A549 (cell line): ENCODE data around the gene ADORA1. TPM values are rescaled to one million over a fixed set of nuclear protein-coding genes. Genes with fewer than 3 reads are reported as not detected.

Source experiments
- ATAC-seq, 2 experiments: fragments of 200-7000 bp in 1 of 2; fragments of >200 bp in 1 of 2; cut with Nextera tagmentation in 1 of 2; cut with Tn5 transposase in 1 of 2; 3 replicates each; pipeline versions ENCODE4 v1.8.0 to v1.9.1; 2018 to 2020; ENCODE audit warnings: mild to moderate bottlenecking in 1 of 2, moderate library complexity in 1 of 2
- CTCF ChIA-PET: fragments of 300-600 bp; sonication (Branson Sonifier 250); formaldehyde crosslinking; extraction: SDS; loops from one replicate; lab custom pipeline; 2021; ENCODE audit warnings: antibody characterized with exemption, inconsistent platforms; lab: Yijun Ruan, JAX
- POLR2A ChIA-PET: fragments of 350-600 bp; formaldehyde crosslinking; extraction: SDS; loops from one replicate; lab custom pipeline; 2021; ENCODE audit warnings: antibody characterized with exemption, inconsistent platforms; lab: Yijun Ruan, JAX
- DNase-seq, 2 experiments: peaks; one replicate each; pipeline versions ENCODE4 v3.0.0 to v3.0.0-alpha.2; 2011 to 2016; ENCODE audit warnings: low read depth in 1 of 2, low spot score in 1 of 2
- FAIRE-seq: peaks from 2 replicates; lab custom pipeline; 2011; peaks lifted over from hg19 to GRCh38; lab: Jason Lieb, UNC
- H3K27ac ChIP-seq, 2 experiments: fragments of >200 bp; sonication (Bioruptor Twin); formaldehyde crosslinking; 3 replicates each; pipeline ENCODE4 v1.5.1; 2016 to 2017
- H3K4me1 ChIP-seq: fragments of >200 bp; sonication (Bioruptor Twin); formaldehyde crosslinking; 3 replicates; pipeline ENCODE4 v1.6.1; 2016
- H3K4me2 ChIP-seq: fragments of >200 bp; sonication (Bioruptor Twin); formaldehyde crosslinking; 3 replicates; pipeline ENCODE4 v1.6.1; 2016
- H3K4me3 ChIP-seq: fragments of >200 bp; sonication (Bioruptor Twin); formaldehyde crosslinking; 3 replicates; pipeline ENCODE4 v1.5.1; 2016
- H3K9me3 ChIP-seq: fragments of >200 bp; sonication (Bioruptor Twin); formaldehyde crosslinking; 3 replicates; pipeline ENCODE4 v1.6.1; 2016
- BHLHE40 ChIP-seq: IDR thresholded peaks from 2 replicates; pipeline ENCODE4 v1.6.1; 2012; ENCODE audit warnings: low read depth, low read length, inconsistent platforms
- CBX2 ChIP-seq: fragments of 200-600 bp; sonication (generic); IDR thresholded peaks from 2 replicates; pipeline ENCODE4 v1.6.1; 2016; ENCODE audit warnings: low read depth, mild to moderate bottlenecking, borderline replicate concordance
- CEBPB ChIP-seq, 2 experiments: fragments of >200 bp in 1 of 2; sonication (Bioruptor Twin) in 1 of 2; formaldehyde crosslinking in 1 of 2; IDR thresholded peaks; 2 replicates each; pipeline ENCODE4 v1.6.1; 2012 to 2016
- CHD2 ChIP-seq: fragments of 150-350 bp; IDR thresholded peaks from 2 replicates; pipeline ENCODE4 v1.6.1; 2014; ENCODE audit warnings: low read length; ENCODE audit not compliant: partially characterized antibody
- E2F6 ChIP-seq: IDR thresholded peaks from 2 replicates; pipeline ENCODE4 v1.6.1; 2012; ENCODE audit warnings: low read depth, borderline replicate concordance
- ELK1 ChIP-seq: fragments of 150-350 bp; IDR thresholded peaks from 2 replicates; pipeline ENCODE4 v1.6.1; 2014; ENCODE audit warnings: low read depth, mild to moderate bottlenecking, low read length
- EP300 ChIP-seq, 2 experiments: fragments of >200 bp; sonication (Bioruptor Twin); formaldehyde crosslinking; IDR thresholded peaks; 2 replicates in 1 of 2; 3 replicates in 1 of 2; pipeline ENCODE4 v1.6.1; 2016 to 2017
- FOSB ChIP-seq: fragments of 250-450 bp; sonication (Bioruptor Pico); IDR thresholded peaks from 2 replicates; pipeline ENCODE4 v1.5.0; 2020; ENCODE audit warnings: mild to moderate bottlenecking, moderate library complexity
- FOSL2 ChIP-seq, 2 experiments: fragments of 450-650 bp in 1 of 2; fragments of >200 bp in 1 of 2; sonication (Bioruptor Twin) in 1 of 2; formaldehyde crosslinking; IDR thresholded peaks; 2 replicates each; pipeline versions ENCODE4 v1.5.0 to v1.6.1; 2016 to 2020; ENCODE audit warnings: mild to moderate bottlenecking in 1 of 2, moderate library complexity in 1 of 2
- HES2 ChIP-seq: fragments of >200 bp; sonication (Bioruptor Twin); formaldehyde crosslinking; IDR thresholded peaks from 2 replicates; pipeline ENCODE4 v1.6.1; 2016
- HEYL ChIP-seq: fragments of 250-450 bp; sonication (Bioruptor Pico); IDR thresholded peaks from 2 replicates; pipeline ENCODE4 v1.8.0; 2021; ENCODE audit warnings: mild to moderate bottlenecking, moderate library complexity
- HOXB5 ChIP-seq: fragments of 250-450 bp; sonication (Bioruptor Pico); IDR thresholded peaks from 2 replicates; pipeline ENCODE4 v1.5.0; 2020; ENCODE audit warnings: mild to moderate bottlenecking, moderate library complexity
- MAZ ChIP-seq: fragments of 150-350 bp; IDR thresholded peaks from 2 replicates; pipeline ENCODE4 v1.6.1; 2014; ENCODE audit warnings: antibody characterized with exemption, low read depth, low read length, borderline replicate concordance
- MYC ChIP-seq: IDR thresholded peaks from 2 replicates; pipeline ENCODE4 v1.6.1; 2012; ENCODE audit warnings: mild to moderate bottlenecking, inconsistent platforms, low read length, improper control_type of control experiment, borderline replicate concordance
- NR3C1 ChIP-seq: fragments of >200 bp; sonication (Bioruptor Twin); formaldehyde crosslinking; IDR thresholded peaks from 3 replicates; pipeline ENCODE4 v1.6.1; 2017
- PBX3 ChIP-seq: IDR thresholded peaks from 2 replicates; pipeline ENCODE4 v1.6.1; 2012
- PHF8 ChIP-seq: fragments of 200-600 bp; sonication (generic); IDR thresholded peaks from 2 replicates; pipeline ENCODE4 v1.6.1; 2016; ENCODE audit warnings: low read depth, mild to moderate bottlenecking, antibody characterized with exemption, moderate library complexity, borderline replicate concordance
- POLR2A ChIP-seq: IDR thresholded peaks from 2 replicates; pipeline ENCODE4 v1.6.1; 2012; ENCODE audit warnings: mild to moderate bottlenecking, low read length
- RAD21 ChIP-seq, 2 experiments: fragments of >200 bp in 1 of 2; sonication (Bioruptor Twin) in 1 of 2; formaldehyde crosslinking in 1 of 2; IDR thresholded peaks in 1 of 2; conservative IDR thresholded peaks in 1 of 2; 2 replicates in 1 of 2; 3 replicates in 1 of 2; pipeline ENCODE4 v1.6.1; 2012 to 2018; ENCODE audit warnings: inconsistent platforms in 1 of 2
- RCOR1 ChIP-seq: fragments of 150-350 bp; IDR thresholded peaks from 2 replicates; pipeline ENCODE4 v1.6.1; 2014; ENCODE audit warnings: antibody characterized with exemption, low read length, low read depth
- REST ChIP-seq: fragments of 200-600 bp; sonication (generic); IDR thresholded peaks from 2 replicates; pipeline ENCODE4 v1.6.1; 2016; ENCODE audit warnings: antibody characterized with exemption, mild to moderate bottlenecking, moderate library complexity
- RFX5 ChIP-seq: fragments of 450-650 bp; IDR thresholded peaks from 2 replicates; pipeline ENCODE4 v1.7.1; 2014; ENCODE audit warnings: antibody characterized with exemption, mild to moderate bottlenecking, moderate library complexity
- RNF2 ChIP-seq: fragments of 200-600 bp; sonication (generic); IDR thresholded peaks from 2 replicates; pipeline ENCODE4 v1.6.1; 2016; ENCODE audit warnings: low read depth, mild to moderate bottlenecking, antibody characterized with exemption, moderate library complexity, borderline replicate concordance
- TP53 ChIP-seq: fragments of 250-450 bp; sonication (Bioruptor Pico); IDR thresholded peaks from 2 replicates; pipeline ENCODE4 v1.5.0; 2021; ENCODE audit warnings: mild to moderate bottlenecking, moderate library complexity
- USF2 ChIP-seq: fragments of 450-650 bp; IDR thresholded peaks from 2 replicates; pipeline ENCODE4 v1.6.1; 2014; ENCODE audit warnings: antibody characterized with exemption
- ZSCAN20 ChIP-seq: fragments of 250-450 bp; sonication (Bioruptor Pico); IDR thresholded peaks from 2 replicates; pipeline ENCODE4 v1.8.0; 2022; ENCODE audit warnings: mild to moderate bottlenecking, moderate library complexity
- WGBS: methylation state at CpG from one replicate; pipeline ENCODE4 v1.1.6; 2017; ENCODE audit errors: missing lambda C conversion rate; 5-methylcytosine and 5-hydroxymethylcytosine counted together
- polyA plus RNA-seq, 4 experiments: library from polyadenylated mRNA; depleted of rRNA in 3 of 4; stranded (reverse); fragments of >200 nt; fragmentation: RNase III in 1 of 4; extraction: RNeasy Plus Mini Kit Qiagen cat#74134 plus additional on column Dnase treatment in 1 of 4; gene quantifications; 2 replicates in 3 of 4; 3 replicates in 1 of 4; pipeline ENCODE4 v1.2.3, GENCODE V29; 2011 to 2017

ADORA1 gene
- polyA plus RNA-seq, 2 of the 4 experiments (the other 2 are of a cell fraction), result 0.48 to 2.4 TPM

GRCh38 chr1:203143641-203144040 lies 16.1 kb downstream of the ADORA1 start:
- no peak for ATAC-seq
- H3K9me3 ChIP-seq, result no peaks in the 10 kb centered on the region
- POLR2A ChIA-PET, result no interaction called here
- no peak for TF ChIP-seq FOSL2 (IDR thresholded peaks at IDR 0.05)
- TF ChIP-seq FOSL2 (CRISPR knock-in tag; IDR thresholded peaks at IDR 0.05), result no peak
- TF ChIP-seq RFX5, result no peak
- TF ChIP-seq REST, result no peak
- no peak for TF ChIP-seq FOSB
- TF ChIP-seq USF2, result no peak
- TF ChIP-seq ZSCAN20 (CRISPR knock-in tag), result no peak
- no peak for TF ChIP-seq E2F6
- no peak for TF ChIP-seq HOXB5
- TF ChIP-seq EP300 (IDR thresholded peaks at IDR 0.05), result no peak
- TF ChIP-seq CHD2, result no peak
- TF ChIP-seq ELK1, result no peak
- TF ChIP-seq PBX3, result no peak
- no peak for TF ChIP-seq RAD21 (conservative IDR thresholded peaks at IDR 0.05 in 1 of 2, IDR thresholded peaks at IDR 0.05 in 1 of 2)
- TF ChIP-seq HEYL (CRISPR knock-in tag), result no peak
- no peak for TF ChIP-seq BHLHE40
- TF ChIP-seq RNF2, result no peak
- TF ChIP-seq CEBPB (IDR thresholded peaks at IDR 0.05), result no peak
- TF ChIP-seq TP53 (CRISPR knock-in tag), result no peak
- TF ChIP-seq RCOR1, result no peak
- no peak for TF ChIP-seq MYC
- H3K4me1 ChIP-seq, result no peaks in the 10 kb centered on the region
- no peak overlapping the region for H3K27ac ChIP-seq
- H3K4me3 ChIP-seq, result no peak overlapping the region
- WGBS, result 73% methylated on average over 11 of the region's 11 CpGs
- no peak for DNase-seq
- CTCF ChIA-PET, result interaction anchor here (0.6 to 3.7 kb wide), 7 partner anchors 10 to 73 kb away, joined by 3 to 13 read pairs (median 4); partner anchors contain the start of gene ADORA1
- no peak overlapping the region for H3K4me2 ChIP-seq
- FAIRE-seq, result no peak

GRCh38 chr1:203144661-203145060 lies 17.1 kb downstream of the ADORA1 start:
- no peak for DNase-seq
- POLR2A ChIA-PET, result no interaction called here

More at GRCh38 chr1:203144661-203145060, 17.1 kb downstream of the ADORA1 start:
- H3K4me3 ChIP-seq, result no peak overlapping the region
- no peak for FAIRE-seq
- H3K27ac ChIP-seq, result no peak overlapping the region
- no peak for ATAC-seq
- TF ChIP-seq PHF8 (no peak), CBX2 (no peak), POLR2A (no peak), MAZ (no peak), RFX5 (no peak), HOXB5 (no peak), NR3C1 (no peak), HES2 (no peak)
- 44% methylated on average over 6 of the region's 6 CpGs for WGBS
- H3K9me3 ChIP-seq, result no peaks in the 10 kb centered on the region
- CTCF ChIA-PET, result interaction anchor here (1.1 to 3.7 kb wide), 5 partner anchors 11 to 73 kb away, joined by 3 to 13 read pairs (median 4); no protein-coding TSS in a partner anchor
- H3K4me2 ChIP-seq, result no peak overlapping the region
- no peaks in the 10 kb centered on the region for H3K4me1 ChIP-seq
